IMR-90 (cell line): ENCODE measurements around the gene KLHL40. TPM values are rescaled to one million over a fixed set of nuclear protein-coding genes. Genes with fewer than 3 reads are reported as not detected.

Experiments used
- ATAC-seq: fragments of 200-7000 bp; cut with Tn5 transposase; 2 replicates; pipeline ENCODE4 v1.9.1; 2020; ENCODE audit warnings: low read depth, mild to moderate bottlenecking, moderate library complexity
- BruUV-seq: library from RNA; stranded (reverse); fragments of 400-500 nt; replicated peaks from 2 replicates; lab custom pipeline; 2021; lab: Mats Ljungman, UMichigan
- CTCF ChIA-PET: fragments of 300-600 bp; formaldehyde crosslinking; extraction: SDS; loops from one replicate; lab custom pipeline; 2021; ENCODE audit warnings: antibody characterized with exemption; lab: Yijun Ruan, JAX
- POLR2A ChIA-PET: fragments of 300-600 bp; sonication (Branson Sonifier 250); formaldehyde crosslinking; loops from one replicate; lab custom pipeline; 2022; ENCODE audit warnings: antibody characterized with exemption; ENCODE audit not compliant: unreplicated experiment; lab: Charles Lee
- DNase-seq: peaks from one replicate; pipeline ENCODE4 v3.0.0; 2013
- H2AFZ ChIP-seq: replicated peaks from 2 replicates; pipeline ENCODE3; 2013; ENCODE audit warnings: low read length, mild to moderate bottlenecking; ENCODE audit not compliant: poor library complexity
- H2AK5ac ChIP-seq: 2 replicates; pipeline ENCODE4 v1.6.1; 2013; ENCODE audit warnings: low read depth, low read length, inconsistent platforms
- H2AK9ac ChIP-seq: replicated peaks from 2 replicates; pipeline ENCODE3; 2013; ENCODE audit warnings: mild to moderate bottlenecking, low read depth, low read length, moderate library complexity; ENCODE audit not compliant: poor library complexity
- H2BK120ac ChIP-seq: 2 replicates; pipeline ENCODE4 v1.6.1; 2013; ENCODE audit warnings: low read depth, low read length, inconsistent platforms
- H2BK15ac ChIP-seq: 3 replicates; pipeline ENCODE4 v1.6.1; 2013; ENCODE audit warnings: low read depth, low read length, inconsistent platforms
- H2BK20ac ChIP-seq: 2 replicates; pipeline ENCODE4 v1.6.1; 2013; ENCODE audit warnings: low read depth, mild to moderate bottlenecking, inconsistent platforms, low read length, moderate library complexity
- H2BK5ac ChIP-seq: 2 replicates; pipeline ENCODE4 v1.6.1; 2013; ENCODE audit warnings: mild to moderate bottlenecking, low read depth, low read length, inconsistent platforms; ENCODE audit not compliant: poor library complexity, severe bottlenecking
- H3K14ac ChIP-seq: replicated peaks from 2 replicates; pipeline ENCODE4 v1.6.1; 2013; ENCODE audit warnings: low read depth, low read length, inconsistent platforms
- H3K18ac ChIP-seq: 2 replicates; pipeline ENCODE4 v1.6.1; 2013; ENCODE audit warnings: low read depth, low read length, control low read depth
- H3K23ac ChIP-seq: 2 replicates; pipeline ENCODE4 v1.6.1; 2013; ENCODE audit warnings: low read depth, low read length, inconsistent platforms
- H3K27ac ChIP-seq: 2 replicates; pipeline ENCODE4 v1.5.1; 2013; ENCODE audit warnings: mild to moderate bottlenecking, control low read depth, low read length; ENCODE audit not compliant: insufficient read depth
- H3K27me3 ChIP-seq: 2 replicates; pipeline ENCODE4 v1.6.1; 2013; ENCODE audit warnings: low read length; ENCODE audit not compliant: control insufficient read depth, insufficient read depth
- H3K36me3 ChIP-seq: 2 replicates; pipeline ENCODE4 v1.6.1; 2013; ENCODE audit warnings: low read length, mixed read lengths; ENCODE audit not compliant: control insufficient read depth, insufficient read depth
- H3K4ac ChIP-seq: 2 replicates; pipeline ENCODE4 v1.6.1; 2013; ENCODE audit warnings: low read depth, low read length, inconsistent platforms
- H3K4me1 ChIP-seq: 2 replicates; pipeline ENCODE4 v1.6.1; 2013; ENCODE audit warnings: low read length, mixed read lengths; ENCODE audit not compliant: control insufficient read depth, insufficient read depth
- H3K4me2 ChIP-seq: 2 replicates; pipeline ENCODE4 v1.6.1; 2013; ENCODE audit warnings: low read depth, mild to moderate bottlenecking, control low read depth, low read length, moderate library complexity
- H3K4me3 ChIP-seq: 2 replicates; pipeline ENCODE4 v1.5.1; 2013; ENCODE audit warnings: low read depth, mild to moderate bottlenecking, control low read depth, low read length, moderate library complexity; ENCODE audit not compliant: insufficient read depth
- H3K56ac ChIP-seq: 2 replicates; pipeline ENCODE4 v1.6.1; 2013; ENCODE audit warnings: low read length, inconsistent platforms; ENCODE audit not compliant: insufficient read depth; ENCODE audit errors: extremely low read depth
- H3K79me1 ChIP-seq, 2 experiments: 2 replicates each; pipeline ENCODE4 v1.6.1; 2013; ENCODE audit warnings: low read length in 2 of 2, inconsistent platforms in 1 of 2, low read depth in 1 of 2
- H3K9ac ChIP-seq: 2 replicates; pipeline ENCODE4 v1.6.1; 2013; ENCODE audit warnings: low read depth, low read length, control low read depth
- H3K9me1 ChIP-seq: 2 replicates; pipeline ENCODE4 v1.6.1; 2013; ENCODE audit warnings: low read length, inconsistent platforms; ENCODE audit not compliant: insufficient read depth
- H3K9me3 ChIP-seq: 2 replicates; pipeline ENCODE4 v1.6.1; 2013; ENCODE audit warnings: low read length; ENCODE audit not compliant: control insufficient read depth, insufficient read depth
- H4K20me1 ChIP-seq: 2 replicates; pipeline ENCODE4 v1.6.1; 2013; ENCODE audit warnings: low read length, inconsistent platforms; ENCODE audit not compliant: insufficient read depth
- H4K5ac ChIP-seq: 2 replicates; pipeline ENCODE4 v1.6.1; 2013; ENCODE audit warnings: mild to moderate bottlenecking, low read depth, low read length, control low read depth
- H4K8ac ChIP-seq, 2 experiments: 2 replicates each; pipeline ENCODE4 v1.6.1; 2013; ENCODE audit warnings: low read depth in 2 of 2, low read length in 2 of 2, control low read depth in 1 of 2, inconsistent platforms in 1 of 2
- H4K91ac ChIP-seq: 2 replicates; pipeline ENCODE4 v1.6.1; 2013; ENCODE audit warnings: low read depth, low read length, inconsistent platforms; ENCODE audit not compliant: insufficient read depth
- BHLHE40 ChIP-seq: fragments of 150-350 bp; IDR thresholded peaks from 2 replicates; pipeline ENCODE4 v1.6.1; 2016; ENCODE audit warnings: mild to moderate bottlenecking, low read depth, low read length
- CEBPB ChIP-seq: IDR thresholded peaks from 2 replicates; pipeline ENCODE4 v1.6.1; 2012; ENCODE audit warnings: low read depth, low read length, improper control_type of control experiment
- CTCF ChIP-seq: conservative IDR thresholded peaks from 2 replicates; pipeline ENCODE4 v1.5.1; 2012; ENCODE audit warnings: mild to moderate bottlenecking, low read depth, low read length, improper control_type of control experiment
- FOS ChIP-seq: fragments of 150-350 bp; IDR thresholded peaks from 2 replicates; pipeline ENCODE4 v1.6.1; 2016; ENCODE audit warnings: low read depth, low read length
- MAFK ChIP-seq: IDR thresholded peaks from 2 replicates; pipeline ENCODE4 v1.6.1; 2012; ENCODE audit warnings: low read depth, low read length, improper control_type of control experiment
- NFE2L2 ChIP-seq: fragments of 150-350 bp; IDR thresholded peaks from 2 replicates; pipeline ENCODE4 v1.6.1; 2016; ENCODE audit warnings: low read depth, mild to moderate bottlenecking, low read length
- RFX5 ChIP-seq: IDR thresholded peaks from 2 replicates; pipeline ENCODE4 v1.8.0; 2012; ENCODE audit warnings: low read depth, mild to moderate bottlenecking, low read length, moderate library complexity
- SMC3 ChIP-seq: fragments of 150-350 bp; IDR thresholded peaks from 2 replicates; pipeline ENCODE4 v1.6.1; 2016; ENCODE audit warnings: low read depth, mild to moderate bottlenecking, antibody characterized with exemption, low read length, moderate library complexity
- WGBS, 2 experiments: methylation state at CpG; one replicate each; pipeline versions ENCODE4 v1.1.5 to v1.1.7; 2013; ENCODE audit warnings: missing lambda C conversion rate in 2 of 2; ENCODE audit not compliant: insufficient read length in 1 of 2; ENCODE audit errors: extremely low coverage in 2 of 2; 5-methylcytosine and 5-hydroxymethylcytosine counted together
- dilution Hi-C: fragments of 300-500 bp; cut with HindIII; formaldehyde crosslinking; loops from one replicate; pipeline ENCODE4 v1.14.3; 2018; ENCODE audit warnings: low sequenced_read_pairs; ENCODE audit not compliant: unreplicated experiment
- in situ Hi-C: fragments of 300-500 bp; cut with MboI; formaldehyde crosslinking; loops from 3 replicates; pipeline ENCODE4 v1.14.3; 2019; ENCODE audit warnings: low sequenced_read_pairs, inconsistent platforms, mixed read lengths
- intact Hi-C: fragments of 100-400 bp; cut with micrococcal nuclease; formaldehyde crosslinking; loops from 2 replicates; pipeline ENCODE4 v1.10.0; 2022
- polyA plus RNA-seq, 3 experiments: library from polyadenylated mRNA; depleted of rRNA; stranded (reverse); fragments of >200 nt; gene quantifications; 2 replicates each; pipeline ENCODE4 v1.2.3, GENCODE V29; 2012; ENCODE audit warnings: low replicate concordance in 1 of 3
- total RNA-seq: library from RNA; depleted of rRNA; stranded (reverse); fragments of >200 nt; gene quantifications from 2 replicates; pipeline ENCODE4 v1.2.3, GENCODE V29; 2012
- TF ChIP-seq, protein P1 (sequence below): fragments of 150-350 bp; IDR thresholded peaks from 2 replicates; pipeline ENCODE4 v1.6.1; 2016; ENCODE audit warnings: low read depth, mild to moderate bottlenecking, low read length, moderate library complexity, borderline replicate concordance

Gene KLHL40
- total and polyA plus RNA-seq, 2 of the 4 experiments (the other 2 are of a cell fraction): not detected

DNA sequence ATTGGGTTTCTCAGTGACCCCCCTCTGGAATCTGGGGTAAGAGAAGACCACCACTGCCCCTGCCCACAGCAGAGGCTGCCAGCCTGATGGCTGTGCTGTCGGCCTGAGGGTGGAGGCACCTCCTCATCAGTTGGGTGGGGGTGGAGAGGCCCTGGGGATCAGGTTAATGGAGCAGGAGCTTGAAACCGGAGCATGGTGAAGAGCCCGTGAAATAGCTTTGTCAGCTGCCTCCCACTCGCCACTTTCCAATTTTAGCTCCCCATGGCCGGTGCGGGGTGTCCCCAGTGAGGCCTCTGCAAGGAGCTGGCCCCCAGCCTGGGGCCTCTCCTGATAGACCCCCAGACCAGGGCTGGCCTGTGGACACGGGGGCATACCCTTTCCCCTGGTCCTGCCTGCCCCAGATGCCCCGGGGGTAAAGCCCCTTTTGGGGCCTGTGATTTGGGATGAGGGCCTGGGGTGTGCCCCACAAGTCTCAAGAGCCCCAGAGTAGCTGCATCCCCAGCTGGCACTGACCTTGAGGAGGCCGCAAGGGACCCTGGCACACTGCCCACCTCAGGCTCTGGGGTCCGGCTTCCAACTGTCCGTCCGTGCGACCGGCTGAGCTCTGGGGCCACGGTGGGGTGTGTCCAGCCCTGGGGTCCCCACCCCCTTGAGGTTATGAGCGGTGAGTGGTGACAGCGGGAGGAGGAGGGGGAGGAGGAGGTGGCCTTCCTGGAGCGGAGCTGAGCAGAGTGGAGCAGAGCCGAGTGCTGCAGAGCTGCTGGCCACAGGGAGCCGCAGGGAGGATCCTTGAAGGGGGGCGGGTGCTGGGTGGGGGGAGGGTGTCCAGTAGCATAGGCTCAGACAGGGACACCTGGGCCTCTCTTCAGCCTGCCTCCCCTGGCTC lies 17.0 kb downstream of the KLHL40 start, which contains the start of gene HHATL (continued):
- no peak for TF ChIP-seq SMC3

GRCh38 chr3:42702982-42703694 lies 17.8 kb downstream of the KLHL40 start:
- dilution Hi-C loops: no loop called here
- CTCF ChIA-PET: no interaction called here
- Histone ChIP-seq H2BK15ac (no peak overlapping the region), H3K4me1 (no peaks in the 10 kb centered on the region), H3K36me3 (no peaks in the 10 kb centered on the region), H4K91ac (no peak overlapping the region), H3K14ac (no peak overlapping the region), H2AK5ac (no peak overlapping the region), H2BK5ac (no peak overlapping the region), H3K9me1 (no peaks in the 10 kb centered on the region; the same call in 1 of the 2 replicates), H3K9me3 (no peaks in the 10 kb centered on the region), H3K9ac (no peak overlapping the region), H4K8ac (no peak overlapping the region), H4K5ac (no peak overlapping the region), H3K27ac (no peak overlapping the region), H3K4ac (no peak overlapping the region), H4K20me1 (no peaks in the 10 kb centered on the region; the same call in none of the 2 replicates), H2AK9ac (no peak overlapping the region), H3K23ac (no peak overlapping the region), H3K79me1 (no peaks in the 10 kb centered on the region), H2BK120ac (no peak overlapping the region), H3K4me3 (no peak overlapping the region), H2BK20ac (no peak overlapping the region), H3K27me3 (peaks cover 42% of the 10 kb centered on the region), H3K18ac (no peak overlapping the region), H2AFZ (no peak overlapping the region), H3K4me2 (no peak overlapping the region), H3K56ac (no peak overlapping the region)
- DNase-seq (no peak), ATAC-seq (no peak)
- no peak for TF ChIP-seq MAFK
- TF ChIP-seq, protein P1, sequence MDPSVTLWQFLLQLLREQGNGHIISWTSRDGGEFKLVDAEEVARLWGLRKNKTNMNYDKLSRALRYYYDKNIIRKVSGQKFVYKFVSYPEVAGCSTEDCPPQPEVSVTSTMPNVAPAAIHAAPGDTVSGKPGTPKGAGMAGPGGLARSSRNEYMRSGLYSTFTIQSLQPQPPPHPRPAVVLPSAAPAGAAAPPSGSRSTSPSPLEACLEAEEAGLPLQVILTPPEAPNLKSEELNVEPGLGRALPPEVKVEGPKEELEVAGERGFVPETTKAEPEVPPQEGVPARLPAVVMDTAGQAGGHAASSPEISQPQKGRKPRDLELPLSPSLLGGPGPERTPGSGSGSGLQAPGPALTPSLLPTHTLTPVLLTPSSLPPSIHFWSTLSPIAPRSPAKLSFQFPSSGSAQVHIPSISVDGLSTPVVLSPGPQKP: no peak
- no peak for TF ChIP-seq NFE2L2
- TF ChIP-seq CEBPB: no peak
- TF ChIP-seq RFX5: no peak
- TF ChIP-seq CTCF: no peak
- no peak for TF ChIP-seq FOS
- no peak for TF ChIP-seq BHLHE40
- in situ Hi-C loops: no loop called here
- WGBS, 2 experiments: 40% methylated on average over 1 of the region's 6 CpGs; no CpG with 5 or more reads in 1 of the 2 experiments
- intact Hi-C loops: no loop called here
- BruUV-seq: no TSS peak
- POLR2A ChIA-PET: no interaction called here
